GM10266 (cell line): Measurements from ENCODE around the gene CBLIF.
"Not testable (repeated sequence)": the region's sequence is repeated elsewhere in the genome, so short reads cannot be mapped to it uniquely, and the experiment has no call there.

Experiments
- DNase-seq: peaks from one replicate; pipeline ENCODE4 v3.0.0; 2012; ENCODE audit errors: extremely low spot score
- TF ChIP-seq, protein P1 (sequence below): IDR thresholded peaks from 2 replicates; pipeline ENCODE4 v1.5.1; 2012; ENCODE audit warnings: mild to moderate bottlenecking, low read depth; ENCODE audit not compliant: control insufficient read depth, insufficient read depth; ENCODE audit errors: missing control alignments

The CBLIF gene

DNA sequence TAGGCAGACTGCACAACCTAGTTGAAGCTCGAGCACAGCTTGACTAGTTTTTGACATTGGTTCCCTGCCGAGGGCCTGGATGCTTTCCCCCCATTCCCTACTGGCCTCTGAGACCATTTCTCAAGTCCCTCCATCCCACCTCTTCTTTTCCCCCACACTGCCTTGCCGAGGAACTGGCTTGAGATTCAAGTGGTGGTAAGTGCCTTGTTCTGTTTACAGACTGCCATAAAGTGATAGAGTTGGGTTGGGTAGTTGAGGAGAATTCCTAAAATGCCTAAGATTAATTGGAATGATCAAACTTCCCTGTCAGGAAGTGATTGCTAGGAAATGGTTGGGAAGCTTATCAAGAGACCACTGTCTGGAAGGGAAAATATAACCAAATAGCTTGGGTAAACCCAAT lies 50.9 kb downstream of the CBLIF start:
- TF ChIP-seq, protein P1, sequence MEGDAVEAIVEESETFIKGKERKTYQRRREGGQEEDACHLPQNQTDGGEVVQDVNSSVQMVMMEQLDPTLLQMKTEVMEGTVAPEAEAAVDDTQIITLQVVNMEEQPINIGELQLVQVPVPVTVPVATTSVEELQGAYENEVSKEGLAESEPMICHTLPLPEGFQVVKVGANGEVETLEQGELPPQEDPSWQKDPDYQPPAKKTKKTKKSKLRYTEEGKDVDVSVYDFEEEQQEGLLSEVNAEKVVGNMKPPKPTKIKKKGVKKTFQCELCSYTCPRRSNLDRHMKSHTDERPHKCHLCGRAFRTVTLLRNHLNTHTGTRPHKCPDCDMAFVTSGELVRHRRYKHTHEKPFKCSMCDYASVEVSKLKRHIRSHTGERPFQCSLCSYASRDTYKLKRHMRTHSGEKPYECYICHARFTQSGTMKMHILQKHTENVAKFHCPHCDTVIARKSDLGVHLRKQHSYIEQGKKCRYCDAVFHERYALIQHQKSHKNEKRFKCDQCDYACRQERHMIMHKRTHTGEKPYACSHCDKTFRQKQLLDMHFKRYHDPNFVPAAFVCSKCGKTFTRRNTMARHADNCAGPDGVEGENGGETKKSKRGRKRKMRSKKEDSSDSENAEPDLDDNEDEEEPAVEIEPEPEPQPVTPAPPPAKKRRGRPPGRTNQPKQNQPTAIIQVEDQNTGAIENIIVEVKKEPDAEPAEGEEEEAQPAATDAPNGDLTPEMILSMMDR, result no peak
- DNase-seq, result no peak

DNA sequence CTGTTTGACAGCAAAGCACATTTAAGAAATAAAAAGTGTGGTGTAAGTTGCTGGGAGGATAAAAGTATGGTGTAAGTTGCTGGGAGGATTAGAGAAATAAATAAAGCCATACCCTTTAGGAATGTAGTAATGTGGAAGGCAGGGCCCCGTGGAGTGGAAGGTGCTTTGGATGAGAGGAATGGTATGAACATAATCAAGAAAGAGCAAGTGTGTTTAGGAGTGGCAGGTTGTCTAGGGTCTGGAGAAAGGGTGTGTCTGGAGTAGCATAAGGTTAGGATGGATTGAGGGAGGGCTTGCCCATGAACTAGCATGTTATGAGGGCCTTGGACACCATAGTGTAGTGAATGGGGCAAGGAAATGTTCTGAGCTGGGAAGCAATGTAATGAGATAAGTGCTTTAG lies 52.8 kb downstream of the CBLIF start:
- no peak for DNase-seq
- TF ChIP-seq, protein P1, result no peak

DNA sequence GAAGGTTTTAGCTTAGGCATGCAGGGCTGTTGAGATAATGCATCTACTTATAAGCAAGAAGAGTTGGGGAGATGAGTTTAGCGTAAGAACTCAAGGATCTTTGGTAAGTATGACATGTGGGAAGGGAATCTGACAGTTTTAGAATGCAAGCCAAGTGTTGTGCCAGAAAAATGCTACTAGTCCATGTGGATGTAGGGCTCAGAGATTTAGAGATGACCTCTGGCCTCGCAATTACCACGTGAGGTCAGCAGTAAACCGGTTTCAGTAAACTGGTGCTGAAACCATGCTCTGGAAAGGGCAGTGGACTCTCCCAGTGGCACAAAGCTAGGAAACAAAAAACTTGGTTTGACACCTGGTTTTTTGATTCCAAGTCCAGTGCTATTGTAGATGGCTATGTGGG lies 53.7 kb downstream of the CBLIF start:
- TF ChIP-seq, protein P1, result no peak
- DNase-seq, result no peak

DNA sequence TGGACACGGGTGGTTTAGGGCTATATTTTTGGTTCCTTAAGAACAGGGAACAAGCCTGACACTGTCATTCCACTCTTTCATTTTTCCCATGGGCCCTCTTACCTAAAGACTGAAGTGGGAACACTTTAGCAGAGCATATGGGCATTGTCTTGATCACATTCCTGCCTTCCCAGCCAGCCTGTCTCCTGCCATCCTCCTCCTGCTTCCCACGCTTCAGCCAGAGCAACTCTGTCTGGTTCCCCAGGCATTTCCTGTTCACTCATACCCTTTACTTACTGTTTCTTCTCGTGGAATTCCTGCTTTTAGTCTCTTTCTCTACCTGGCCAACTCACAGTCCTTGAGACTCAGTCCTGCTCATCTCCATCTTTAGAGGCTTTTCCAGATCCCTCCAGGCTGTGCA lies 57.5 kb downstream of the CBLIF start:
- TF ChIP-seq, protein P1, result no peak
- no peak for DNase-seq

DNA sequence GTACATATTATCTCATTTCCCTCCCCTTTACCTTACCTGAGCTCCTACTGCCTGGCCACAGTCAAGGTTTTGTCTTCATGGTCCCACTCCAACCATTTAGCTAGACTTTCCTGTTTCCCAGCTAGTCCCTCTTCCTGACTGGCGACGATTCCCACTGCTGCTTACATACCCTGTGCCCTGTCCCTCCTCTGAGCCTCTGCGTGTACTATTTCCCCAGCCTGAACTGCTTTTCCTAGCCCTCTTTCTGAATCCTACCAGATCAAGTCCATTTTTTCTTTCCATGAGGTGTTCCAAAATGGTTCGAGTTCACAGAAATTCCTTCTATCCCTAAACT lies 58.1 kb downstream of the CBLIF start:
- no peak for DNase-seq
- TF ChIP-seq, protein P1, result no peak

DNA sequence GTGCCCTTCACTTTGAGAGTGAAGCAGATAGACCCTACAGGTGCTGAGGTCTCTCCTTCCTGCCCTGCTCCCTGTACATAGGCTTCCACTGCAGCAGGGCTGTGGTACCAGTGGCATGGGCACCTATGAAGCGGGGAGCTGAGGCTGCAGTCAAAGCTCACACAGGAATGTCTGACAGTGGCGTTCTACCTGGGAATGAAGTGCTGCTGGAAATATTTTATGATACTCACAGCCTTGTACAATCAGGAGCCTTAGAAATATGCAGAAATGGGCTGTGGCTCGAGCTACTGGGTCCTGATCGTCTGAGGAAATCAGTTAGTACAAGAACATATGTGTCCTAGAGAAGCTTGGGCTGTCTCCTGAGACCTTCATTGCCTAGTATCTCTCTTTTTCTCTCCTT lies 59.5 kb downstream of the CBLIF start:
- DNase-seq, result no peak
- TF ChIP-seq, protein P1, result no peak

DNA sequence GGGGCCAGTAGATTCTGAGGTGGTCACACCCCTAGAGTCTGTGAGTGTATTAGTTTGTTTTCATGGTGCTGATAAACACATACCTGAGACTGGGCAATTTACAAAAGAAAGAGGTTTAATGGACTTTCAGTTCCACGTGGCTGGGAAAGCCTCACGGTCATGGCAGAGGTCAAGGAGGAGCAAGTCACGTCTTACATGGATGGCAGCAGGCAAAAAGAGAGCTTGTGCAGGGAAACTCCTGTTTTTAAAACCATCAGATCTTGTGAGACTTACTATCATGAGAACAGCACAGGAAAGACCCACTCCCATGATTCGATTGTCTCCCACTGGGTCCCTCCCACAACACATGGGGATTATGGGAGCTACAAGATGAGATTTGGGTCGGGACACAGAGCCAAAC lies 60.9 kb downstream of the CBLIF start:
- not testable (repeated sequence) for DNase-seq

DNA sequence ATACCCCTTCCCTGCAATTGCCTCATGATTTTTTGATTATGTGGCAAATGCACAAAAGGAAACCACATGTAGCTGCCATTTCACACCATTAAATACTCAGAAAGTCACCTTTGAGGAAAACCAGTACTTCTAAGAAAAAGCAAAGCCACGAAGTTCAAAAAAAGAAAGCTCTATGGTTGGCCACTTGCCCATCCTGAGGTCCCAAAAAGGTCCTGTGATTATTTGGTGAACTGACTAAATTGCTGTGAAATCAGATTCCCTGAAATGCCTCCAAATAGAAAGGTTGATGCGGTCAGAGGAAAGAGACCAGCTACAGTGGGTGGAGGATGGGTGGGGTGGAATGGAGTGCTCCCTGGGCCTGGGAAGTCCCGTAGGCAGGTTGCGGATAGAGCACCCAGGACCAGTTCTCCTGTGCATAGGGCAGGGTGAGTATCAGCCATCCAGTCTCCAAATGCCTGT lies 61.6 kb downstream of the CBLIF start:
- DNase-seq, result no peak
- TF ChIP-seq, protein P1, result no peak
